ENCODE measurements around the gene SPATC1L.

Gene SPATC1L

DNA sequence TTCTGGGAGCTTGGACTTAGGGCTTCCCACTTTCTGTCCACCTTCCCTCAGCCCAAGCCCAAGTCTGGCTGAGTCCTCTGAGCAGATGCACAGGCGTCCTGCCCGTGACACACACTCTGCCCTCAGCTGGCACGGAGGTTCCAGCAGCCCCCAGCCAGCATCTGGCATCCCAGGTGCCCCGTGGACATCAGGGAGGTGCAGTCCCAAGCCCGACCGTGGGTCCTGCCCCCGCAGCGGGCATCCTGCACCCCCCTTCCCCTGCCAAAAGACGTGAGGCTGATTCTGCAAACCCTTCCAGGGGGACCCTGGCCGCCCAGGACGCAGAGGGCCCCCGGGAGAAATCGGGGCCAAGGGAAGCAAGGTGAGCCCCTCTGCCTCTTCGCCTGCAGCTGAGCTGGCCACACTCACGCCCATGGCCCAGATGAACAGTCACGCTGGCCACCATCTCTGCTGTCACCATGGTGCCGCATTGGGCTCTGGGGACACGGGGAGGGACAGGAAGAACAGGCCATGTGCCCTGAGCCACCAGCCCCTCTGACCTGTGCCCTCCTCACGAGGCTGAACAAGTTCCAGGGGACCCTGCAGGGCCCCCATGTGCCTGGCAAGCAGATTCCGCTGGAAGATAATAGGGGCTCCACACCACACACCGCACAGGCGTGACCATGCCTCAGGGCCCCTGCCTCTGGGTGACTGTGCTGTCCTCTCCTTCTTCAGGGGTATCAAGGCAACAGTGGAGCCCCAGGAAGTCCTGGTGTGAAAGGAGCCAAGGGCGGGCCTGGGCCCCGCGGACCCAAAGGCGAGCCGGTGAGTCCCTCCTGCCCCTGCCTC is 65.7 kb downstream of the SPATC1L start:
- DNase-seq, result no peak

DNA sequence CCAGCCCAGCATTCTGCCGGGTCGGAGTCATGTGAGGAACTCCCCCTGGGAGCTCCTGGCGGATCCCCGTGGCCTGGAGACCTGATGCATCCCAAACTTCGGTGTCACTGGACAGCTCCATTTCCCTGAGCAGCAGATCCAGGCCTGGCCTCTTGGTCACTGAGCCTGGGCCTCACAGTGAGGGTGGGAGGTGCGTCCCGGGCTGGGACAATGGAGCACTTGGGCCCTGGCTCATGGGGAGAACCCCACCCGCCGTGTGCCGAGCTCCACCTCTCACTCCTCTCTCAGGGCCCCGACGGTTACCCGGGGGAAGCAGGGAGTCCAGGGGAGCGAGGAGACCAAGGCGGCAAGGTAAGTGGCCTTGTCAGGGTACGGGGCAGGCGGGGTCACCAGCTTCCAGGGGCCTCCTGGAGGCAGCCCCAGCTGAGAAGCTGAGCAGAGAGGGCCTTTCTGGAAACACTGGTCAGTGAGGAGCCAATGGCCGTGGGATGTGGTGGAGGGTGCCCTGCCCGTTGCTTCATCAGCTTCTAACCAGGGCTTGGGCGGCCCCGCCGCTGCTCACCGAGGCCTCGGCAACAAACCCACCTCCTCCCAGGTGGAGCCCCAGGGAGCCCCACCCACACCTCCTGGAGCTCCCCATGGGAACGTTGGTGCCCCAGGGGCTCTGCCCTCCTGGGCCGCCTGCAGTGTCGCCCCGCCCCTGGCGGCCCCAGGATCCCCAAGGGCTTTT is 66.5 kb downstream of the SPATC1L start:
- DNase-seq, result no peak

DNA sequence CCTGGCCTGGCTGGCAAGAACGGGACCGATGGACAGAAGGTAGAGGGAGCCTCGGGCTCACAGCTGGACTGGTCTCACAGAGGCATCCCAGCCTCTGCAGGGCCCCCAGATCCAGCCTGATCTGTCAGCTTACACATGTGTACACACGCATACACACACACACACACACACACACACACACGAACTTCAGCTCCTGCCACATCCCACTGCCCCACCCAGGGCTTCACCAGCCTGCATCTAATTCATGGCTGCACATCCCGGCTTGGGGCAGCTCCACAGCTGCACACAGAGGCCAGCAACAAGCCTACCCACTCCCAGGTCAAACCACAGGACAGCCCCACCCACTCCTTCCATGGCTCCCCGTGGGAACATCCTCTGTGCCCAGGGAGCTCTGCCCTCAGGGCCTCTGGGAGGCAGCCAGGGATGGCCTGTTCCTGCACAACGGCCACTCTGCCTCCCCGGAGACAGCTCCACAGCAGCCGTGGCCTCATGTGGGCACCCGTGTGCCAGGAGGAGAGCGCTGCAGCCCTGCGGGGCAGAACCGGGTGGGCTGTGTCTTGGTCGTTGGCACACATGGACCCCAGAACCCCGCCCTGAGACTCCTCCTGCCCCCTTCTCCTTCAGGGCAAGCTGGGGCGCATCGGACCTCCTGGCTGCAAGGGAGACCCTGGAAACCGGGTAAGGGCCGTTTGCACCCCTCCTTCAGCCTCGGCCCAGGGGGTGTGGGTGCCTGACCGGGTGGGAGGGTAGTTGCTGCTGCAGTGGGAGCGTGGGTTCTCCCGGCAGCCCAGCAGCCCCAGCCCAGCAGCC is 67.3 kb downstream of the SPATC1L start:
- DNase-seq, result no peak

DNA sequence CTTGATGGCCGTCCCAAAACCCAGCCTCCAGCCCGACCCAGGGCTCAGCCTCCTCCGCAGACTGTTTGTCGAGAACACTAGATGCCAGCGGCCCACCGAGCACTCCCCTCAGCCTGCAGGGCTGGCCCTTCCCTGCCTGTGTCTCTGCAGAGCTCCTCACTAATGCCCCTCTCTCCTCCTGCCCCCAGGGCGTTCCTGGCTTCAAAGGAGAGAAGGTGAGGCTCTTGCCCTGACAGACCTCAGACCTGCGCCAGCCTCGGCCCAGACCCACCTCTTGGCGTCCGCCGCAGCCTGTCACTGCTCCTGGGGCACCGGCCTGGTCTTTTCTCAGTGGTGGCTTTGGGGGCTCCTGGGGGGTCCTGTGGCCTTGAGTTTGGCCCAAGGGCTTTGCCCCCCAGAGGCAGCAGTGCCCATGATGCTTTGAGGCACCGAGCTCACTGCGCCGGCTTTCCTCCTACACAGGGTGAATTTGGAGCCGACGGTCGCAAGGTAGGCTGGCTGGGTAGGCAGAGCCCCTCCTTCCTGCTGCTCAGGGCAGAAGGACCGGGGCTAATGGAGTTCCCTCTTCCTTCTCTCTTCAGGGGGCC is 68.0 kb downstream of the SPATC1L start:
- DNase-seq, result no peak

DNA sequence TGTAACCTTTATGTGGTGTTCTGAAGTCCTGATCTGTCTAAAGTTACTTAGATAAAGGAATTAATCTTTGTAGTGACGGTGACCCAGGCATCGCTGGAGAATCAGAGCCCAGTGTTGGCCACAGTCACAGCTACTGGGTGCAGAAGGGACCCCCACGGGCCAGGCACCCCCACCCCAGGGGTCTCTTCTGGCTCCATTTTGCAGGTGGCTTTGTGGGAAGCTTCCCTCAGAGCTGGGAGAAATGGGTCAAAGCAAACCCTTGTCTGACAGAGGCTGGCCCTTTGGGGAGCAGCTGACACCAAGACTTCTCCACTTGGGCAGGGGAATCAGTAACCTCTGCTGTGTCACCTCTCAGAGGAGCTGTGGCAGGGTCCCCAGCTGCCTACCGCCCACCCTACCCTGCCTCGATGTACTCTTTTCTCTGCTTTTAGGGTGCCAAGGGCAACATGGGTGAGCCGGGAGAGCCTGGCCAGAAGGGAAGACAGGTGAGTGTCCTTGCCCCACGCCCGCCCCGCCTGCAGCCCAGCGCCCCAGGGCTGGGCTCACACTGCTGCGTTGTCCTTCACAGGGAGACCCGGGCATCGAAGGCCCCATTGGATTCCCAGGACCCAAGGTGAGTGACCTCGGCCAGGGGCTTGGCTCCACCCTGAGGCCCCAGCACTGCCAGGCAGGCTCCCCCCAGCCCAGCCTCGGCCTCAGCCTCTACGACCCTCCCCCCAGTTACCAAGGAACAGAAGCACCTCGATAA is 68.6 kb downstream of the SPATC1L start:
- no peak for DNase-seq

DNA sequence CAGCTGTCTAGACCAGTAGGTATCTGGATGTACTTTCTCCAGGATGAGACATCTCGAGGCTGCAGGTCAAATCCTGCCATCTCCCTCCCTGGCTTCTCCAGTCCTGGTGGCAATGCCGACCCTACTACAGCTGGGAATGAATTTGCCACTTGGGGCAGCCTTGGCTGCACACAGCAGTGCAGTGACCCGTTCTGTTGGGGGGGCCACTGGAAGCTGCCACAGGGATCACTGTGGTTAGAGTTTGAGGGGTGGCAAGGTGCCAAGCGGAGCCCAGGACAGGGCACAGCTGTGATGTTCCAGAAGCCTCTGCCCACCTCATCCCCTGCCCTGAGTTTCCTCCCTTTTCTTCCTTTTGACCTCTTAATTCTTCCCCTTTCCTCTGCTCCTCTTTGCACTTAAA is 69.3 kb downstream of the SPATC1L start:
- DNase-seq, result no peak

DNA sequence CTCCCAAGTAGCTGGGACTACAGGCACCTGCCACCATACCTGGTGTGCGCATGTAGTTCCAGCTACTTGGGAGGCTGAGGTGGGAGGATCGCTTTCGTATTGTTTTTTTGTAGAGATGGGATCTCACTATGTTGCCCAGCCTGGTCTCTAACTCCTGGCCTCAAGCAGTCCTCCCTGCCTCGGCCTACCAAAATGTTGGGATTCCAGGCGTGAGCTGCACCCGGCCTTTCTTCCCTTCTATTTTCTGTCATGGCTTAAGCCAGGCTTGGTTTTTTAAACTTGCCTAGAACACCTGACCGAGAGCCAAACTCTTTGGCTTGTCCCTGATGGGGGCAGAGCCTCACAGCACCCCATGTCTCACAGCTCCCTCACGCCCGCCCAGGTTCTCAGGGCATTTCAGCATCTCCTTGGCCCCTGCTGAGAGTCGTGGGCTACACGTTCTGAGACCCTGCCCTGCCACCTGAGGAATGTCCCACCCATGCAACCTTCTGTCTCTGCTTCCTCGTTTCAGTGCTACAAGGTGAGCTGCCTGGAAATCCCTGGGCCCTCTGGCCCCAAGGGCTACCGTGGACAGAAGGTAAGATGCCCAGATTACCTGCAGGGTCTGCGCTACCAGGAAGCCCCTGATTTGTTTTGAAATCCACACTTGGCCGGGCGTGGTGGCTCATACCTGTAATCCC is 70.6 kb downstream of the SPATC1L start:
- no peak for DNase-seq

DNA sequence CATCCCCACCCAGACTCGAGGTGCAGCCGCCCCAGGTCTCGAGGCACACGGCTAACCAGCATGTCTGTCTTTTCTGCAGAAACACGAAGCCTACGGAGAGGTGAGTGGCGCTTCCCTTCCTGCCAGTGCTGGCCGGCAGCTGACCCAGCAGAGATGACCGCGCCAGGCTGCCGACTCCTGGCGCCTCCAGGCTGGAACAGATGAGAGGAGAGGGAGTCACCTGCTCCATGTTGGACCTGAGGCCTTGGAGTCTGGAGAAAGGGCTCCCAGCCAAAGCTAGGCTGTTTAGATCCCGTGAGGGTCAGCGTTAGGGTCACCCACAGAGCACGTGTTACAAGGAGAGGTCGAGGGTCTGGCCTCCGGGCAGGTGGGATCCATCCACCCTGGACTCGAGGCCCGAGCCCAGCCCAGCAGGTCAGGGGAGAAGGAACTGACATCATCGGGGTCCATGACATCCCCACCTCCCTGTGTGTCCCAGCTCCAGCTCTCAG is 71.5 kb downstream of the SPATC1L start:
- DNase-seq, result no peak

DNA sequence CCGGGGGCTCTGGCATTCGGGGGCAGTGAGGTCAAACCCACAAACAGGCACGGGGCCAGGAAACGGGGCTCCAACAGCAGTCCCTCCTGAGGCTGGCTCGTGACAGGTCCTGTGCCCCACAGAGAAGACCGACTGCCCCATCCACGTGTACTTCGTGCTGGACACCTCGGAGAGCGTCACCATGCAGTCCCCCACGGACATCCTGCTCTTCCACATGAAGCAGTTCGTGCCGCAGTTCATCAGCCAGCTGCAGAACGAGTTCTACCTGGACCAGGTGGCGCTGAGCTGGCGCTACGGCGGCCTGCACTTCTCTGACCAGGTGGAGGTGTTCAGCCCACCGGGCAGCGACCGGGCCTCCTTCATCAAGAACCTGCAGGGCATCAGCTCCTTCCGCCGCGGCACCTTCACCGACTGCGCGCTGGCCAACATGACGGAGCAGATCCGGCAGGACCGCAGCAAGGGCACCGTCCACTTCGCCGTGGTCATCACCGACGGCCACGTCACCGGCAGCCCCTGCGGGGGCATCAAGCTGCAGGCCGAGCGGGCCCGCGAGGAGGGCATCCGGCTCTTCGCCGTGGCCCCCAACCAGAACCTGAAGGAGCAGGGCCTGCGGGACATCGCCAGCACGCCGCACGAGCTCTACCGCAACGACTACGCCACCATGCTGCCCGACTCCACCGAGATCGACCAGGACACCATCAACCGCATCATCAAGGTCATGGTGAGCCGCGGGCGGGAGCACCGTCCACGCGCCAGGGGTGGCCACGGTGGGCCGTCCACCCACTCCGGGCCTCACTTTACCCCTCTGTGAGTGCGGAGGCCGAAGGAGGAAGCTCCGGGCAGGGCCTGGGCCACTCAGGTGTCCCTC is 72.2 kb downstream of the SPATC1L start:
- no peak for DNase-seq

DNA sequence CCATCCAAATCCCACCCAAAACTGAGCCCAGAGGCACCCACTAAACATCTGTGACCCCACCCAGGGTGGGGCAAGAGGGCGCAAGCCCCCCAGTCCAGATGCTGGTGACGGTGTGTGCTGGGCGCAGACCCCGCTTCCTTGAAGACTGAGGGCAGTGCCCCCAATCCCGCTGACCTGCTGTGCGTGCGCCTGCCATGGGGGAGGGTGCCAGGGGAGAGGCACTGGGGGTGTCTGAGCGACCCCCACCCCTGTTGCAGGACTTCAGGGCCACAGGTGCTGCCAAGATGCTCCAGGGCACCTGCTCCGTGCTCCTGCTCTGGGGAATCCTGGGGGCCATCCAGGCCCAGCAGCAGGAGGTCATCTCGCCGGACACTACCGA is 73.1 kb downstream of the SPATC1L start:
- DNase-seq, result no peak
